GM15510 (cell line): ENCODE results near the gene AFAP1L2.

Experiments
- POLR2A ChIP-seq: IDR thresholded peaks from 3 replicates; pipeline ENCODE4 v1.6.1; 2011; ENCODE audit warnings: borderline replicate concordance; ENCODE audit not compliant: insufficient read length; ENCODE audit errors: extremely low read depth

AFAP1L2 gene

DNA sequence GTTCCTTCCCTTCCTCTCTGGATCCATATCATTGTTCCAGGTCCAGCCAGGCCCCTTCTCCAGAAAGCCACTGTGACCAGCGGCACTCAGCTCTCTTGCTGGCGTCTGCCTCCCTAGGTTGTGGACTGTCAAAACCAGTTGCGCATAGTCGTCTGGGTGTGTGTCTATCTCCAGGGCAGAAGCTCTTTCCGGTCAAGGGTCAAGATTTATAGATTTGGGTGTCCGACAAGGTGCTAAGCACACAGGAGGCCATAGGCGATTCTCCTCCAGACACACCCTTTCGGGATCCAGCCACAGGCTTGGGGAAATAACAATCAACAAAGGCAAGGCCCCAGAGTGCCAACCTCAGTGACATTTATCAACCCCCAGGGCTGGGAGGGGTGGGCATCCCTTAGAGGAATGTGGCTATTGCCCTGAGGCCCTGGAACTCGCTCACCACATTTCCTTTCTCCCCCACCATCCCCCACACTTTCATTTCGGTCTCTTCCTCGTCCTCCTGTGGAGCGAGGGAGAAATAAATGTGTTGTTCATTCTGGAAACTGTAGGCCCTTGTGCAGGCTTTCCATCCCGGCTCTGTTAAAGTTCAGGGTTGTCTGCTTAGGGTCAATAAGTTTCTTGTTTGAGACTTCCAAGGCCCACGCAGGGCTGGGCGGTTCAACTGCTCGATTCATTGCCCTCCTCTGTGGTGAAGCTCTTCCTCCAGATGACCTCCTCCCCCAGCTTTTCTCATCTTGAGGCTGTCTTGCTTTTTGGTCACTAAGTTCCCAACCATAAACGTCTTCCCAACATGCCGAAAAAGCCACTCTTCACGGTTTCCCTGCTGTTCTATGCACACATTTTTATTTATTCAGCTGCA lies 57.9 kb downstream of the AFAP1L2 start:
- no peak for TF ChIP-seq POLR2A

DNA sequence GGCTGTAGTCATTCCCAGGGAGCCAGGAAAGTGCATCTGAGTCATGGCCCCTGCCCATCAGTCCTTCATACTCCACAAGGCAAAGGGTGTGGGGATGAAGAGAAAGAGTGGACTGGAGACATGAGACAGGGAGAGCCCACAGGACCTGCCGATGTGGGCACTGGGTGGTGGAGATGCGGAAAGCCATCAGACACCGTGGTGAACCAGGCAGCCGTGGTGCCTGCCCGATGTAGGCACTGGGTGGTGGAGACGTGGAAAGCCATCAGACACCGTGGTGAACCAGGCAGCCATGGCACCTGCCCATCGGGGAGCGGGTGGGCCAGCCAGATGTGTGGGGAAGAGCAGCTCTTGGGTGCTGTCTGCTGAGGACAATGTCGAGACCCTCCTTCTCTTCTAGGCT lies 58.6 kb downstream of the AFAP1L2 start:
- no peak for TF ChIP-seq POLR2A

DNA sequence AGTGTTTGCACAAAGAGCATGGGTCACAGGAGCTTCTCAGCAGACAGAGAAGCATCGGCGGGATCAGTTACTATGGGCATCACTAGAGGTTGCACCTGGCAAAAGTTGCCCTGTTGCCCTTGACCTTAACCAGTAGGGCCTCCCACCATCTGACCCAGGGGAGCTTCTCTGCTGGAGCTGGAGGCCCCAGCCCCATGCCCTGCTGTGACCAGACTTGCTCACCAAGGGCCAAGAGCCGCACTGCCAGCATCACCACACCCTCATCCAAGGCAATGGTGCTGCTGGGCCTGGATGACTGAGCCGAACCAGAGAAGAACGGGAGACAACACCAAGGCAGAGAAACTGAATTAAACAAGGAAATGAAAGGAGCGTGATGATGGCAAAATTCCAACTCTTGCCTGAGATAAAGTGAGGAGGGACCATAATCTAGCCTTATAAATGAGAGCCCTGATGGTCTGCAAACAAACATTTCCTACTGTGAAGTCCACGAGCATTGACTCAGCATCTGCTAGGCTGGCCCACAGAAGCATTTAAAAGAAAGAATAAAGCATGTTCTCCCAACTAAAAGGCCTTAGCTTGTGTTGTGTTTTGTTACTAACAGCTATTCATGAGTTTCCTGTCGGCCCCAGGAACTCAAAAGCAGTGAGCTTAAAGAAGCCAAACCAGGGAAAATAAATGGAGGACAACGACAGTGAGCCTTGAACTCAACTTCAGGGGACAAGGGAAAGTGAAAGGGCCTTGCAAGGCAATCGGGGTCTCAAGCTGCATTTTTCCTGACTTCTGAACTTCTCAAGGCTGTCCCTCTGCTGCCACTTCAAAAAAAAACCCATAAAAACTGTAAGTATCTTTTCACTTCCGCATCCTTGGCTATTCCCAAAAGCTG lies 60.4 kb downstream of the AFAP1L2 start:
- no peak for TF ChIP-seq POLR2A

DNA sequence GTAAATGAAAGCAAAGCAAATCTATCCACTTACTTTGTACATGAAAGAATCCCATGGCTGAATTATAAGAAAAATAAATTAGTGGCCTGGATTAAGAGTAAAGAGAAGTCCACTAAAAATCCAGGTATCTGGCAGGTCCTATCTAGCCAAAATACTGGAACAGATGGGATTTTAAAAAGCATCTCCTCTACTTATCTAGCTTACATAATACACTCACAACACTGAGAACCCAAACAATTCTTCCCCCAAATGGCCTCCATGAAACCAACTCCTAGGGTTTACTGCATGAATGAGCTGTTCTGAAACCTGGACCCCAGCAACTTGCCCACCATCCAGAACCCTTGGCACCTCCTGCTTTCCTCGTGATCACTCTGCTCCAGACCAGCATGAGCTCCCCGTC lies 61.3 kb downstream of the AFAP1L2 start:
- no peak for TF ChIP-seq POLR2A

DNA sequence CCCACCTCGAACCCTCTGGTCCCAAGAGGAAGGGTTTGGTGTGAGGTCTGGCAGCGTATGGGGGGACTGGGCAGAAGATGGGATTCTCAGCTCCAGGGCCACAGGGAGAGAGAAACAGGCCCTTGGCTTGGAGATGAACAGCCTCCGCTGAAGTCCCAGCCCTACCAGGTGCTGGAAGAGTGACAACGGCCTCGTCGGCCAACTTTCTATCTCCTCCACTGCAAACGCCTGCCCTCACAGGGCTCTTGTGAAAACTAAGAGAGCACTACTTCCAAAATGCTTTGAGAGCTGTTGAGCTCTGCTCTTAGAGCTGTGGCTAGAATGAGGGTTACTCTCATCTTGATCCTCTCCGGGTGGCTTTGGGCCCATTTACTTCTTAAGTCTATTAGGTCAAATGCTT lies 63.5 kb downstream of the AFAP1L2 start:
- no peak for TF ChIP-seq POLR2A

DNA sequence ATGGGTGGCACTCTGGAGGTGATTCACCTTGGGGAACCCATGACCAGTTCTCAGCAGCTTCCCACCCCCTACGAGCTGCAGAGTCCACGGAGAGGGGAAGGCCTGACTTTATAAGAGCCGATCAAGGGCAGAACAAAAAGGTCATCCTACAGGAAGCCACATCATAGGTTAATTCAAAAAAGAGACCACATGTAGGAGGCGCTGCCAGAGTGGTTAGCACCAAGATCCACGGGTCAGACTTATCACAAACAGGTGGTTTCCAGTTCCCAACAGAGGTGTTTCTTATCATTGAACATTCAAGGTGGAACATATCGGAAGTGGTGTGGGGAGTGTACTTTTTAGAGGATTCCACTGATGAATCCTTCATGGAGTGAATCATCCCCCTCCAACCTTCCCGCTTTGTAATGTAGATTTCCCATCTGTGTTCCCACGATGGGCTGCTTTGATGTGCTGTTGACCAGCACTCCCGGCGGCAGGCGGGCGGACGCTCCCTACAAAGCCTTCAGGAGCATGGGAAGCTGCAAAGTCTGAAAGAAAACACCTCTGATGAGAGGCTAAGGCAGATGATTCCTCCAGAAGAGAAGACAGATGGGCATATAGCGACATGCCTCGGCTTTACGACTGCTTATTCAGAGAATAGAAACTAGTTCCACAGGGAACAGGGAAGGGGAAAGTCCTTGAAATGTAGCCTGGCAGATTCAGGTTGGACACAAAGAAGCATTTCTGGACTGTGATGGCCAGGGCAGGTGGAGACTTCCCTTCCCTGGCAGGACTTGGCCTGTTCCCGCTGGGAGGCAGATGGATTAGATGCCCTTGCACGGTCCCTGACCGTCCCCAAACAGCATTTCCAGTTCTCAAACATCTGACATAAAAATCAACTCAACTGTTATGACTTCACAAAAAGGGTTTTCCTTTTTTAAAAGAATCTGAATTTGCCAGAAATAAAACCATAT lies 66.5 kb downstream of the AFAP1L2 start:
- no peak for TF ChIP-seq POLR2A

DNA sequence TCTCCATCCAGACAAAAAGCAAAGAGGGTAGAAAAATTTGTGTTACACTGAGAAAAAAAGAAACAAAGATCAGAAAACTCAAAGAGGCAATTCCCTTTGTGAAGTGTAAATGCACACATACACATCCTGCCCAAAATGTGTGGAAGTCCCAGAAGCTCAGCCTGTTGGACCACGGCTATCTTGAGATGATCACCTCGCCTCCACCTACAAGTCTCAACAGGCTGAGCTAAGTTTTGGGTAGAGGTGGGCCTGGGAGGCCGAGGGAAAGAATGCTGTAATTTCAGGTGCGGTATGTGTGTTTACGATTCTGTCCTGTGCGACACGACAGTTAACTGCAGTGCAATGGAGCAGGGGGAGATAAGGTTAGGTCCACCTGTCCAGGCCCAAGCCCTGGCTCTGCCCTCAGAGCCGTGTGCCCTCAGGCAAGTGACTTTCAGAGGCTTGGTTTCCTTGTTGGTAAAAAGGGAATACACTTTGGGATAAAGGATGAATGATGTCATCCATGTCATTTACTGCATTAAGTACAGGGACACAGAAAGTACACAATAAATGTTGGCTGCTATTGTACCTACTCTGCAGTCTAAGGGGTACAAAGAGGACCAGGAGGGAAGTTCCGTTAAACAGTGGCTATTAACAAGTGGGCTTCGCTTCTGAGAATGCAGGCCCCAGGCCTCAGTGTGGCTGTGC lies 67.3 kb downstream of the AFAP1L2 start:
- no peak for TF ChIP-seq POLR2A

DNA sequence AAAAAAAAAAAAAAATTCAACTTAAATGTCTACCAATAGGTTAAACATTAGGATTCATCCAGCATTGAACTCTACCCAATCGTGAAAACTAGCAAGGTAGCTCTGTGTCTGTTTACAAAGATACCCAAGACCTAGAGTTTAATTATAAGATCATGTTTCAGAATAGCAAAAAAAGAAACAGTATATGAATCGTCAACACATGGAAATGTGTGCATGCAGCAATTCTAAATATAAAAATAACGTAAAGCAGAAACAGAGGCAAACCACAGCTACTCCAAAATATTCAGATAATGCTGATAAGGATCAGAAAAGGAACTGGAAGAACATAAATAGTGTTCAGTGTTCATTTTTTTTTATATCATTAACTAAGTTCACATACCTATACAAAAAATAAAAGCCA lies 68.7 kb downstream of the AFAP1L2 start:
- TF ChIP-seq POLR2A: no peak

DNA sequence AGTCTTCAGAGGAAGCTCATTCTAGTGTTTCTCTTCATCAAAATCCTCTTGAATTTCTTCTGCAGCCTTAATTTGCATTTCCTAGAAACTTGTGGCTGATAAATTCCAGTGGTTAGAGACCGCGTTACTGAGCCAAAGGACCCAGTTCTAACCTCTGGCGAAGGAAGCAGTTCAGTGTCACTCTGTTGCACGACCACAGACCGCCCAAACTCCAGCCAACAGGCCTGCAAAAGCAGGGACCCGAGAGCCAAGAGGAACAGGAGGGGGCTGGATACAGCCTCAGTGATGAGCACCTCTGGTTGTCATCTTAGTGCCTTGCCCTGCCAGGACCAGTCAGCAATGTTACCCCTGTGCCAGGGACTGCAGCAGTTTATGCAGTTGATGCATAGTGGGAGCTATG lies 70.0 kb downstream of the AFAP1L2 start:
- TF ChIP-seq POLR2A: no peak

DNA sequence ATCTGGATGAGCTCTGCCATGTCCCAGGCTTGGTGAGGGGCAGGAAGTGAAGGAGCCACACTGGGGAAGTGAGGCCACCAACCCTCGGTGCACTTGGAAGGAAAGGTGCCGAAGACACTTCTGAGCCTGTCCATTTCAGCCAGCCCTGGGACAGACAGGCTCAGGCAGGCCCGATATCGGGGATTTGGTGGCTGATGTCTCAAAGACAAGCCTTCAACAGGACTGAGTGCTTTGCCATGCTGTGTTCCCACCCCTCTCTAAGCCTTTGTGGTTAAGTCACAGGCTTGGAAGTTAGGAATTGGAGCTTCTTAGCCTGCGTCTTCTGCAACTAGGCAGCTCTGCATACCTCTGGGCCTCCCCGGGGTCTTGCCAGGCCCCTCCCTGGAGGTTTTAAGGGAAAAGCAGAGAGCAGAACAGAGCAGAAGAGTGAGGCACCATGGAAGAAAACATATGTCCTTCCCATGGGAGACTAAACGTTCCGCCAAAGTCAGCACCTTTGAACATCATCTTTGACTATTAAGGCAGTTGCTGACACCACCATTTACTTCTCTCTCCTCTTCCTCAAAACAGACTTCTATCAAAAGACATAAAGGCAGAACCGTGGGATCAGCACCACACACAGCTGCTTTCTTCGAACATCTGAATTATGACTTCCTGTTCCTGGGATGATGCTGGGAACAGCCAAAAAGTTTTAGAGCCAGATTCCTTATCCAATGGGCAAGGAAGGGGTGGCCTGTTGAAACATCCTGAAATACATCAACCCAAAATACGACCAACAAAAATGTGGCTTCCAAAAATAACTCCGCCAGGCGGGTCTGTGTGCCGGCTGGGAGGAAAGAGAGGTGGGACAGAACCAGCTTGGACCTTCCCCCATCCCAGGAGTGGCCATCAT lies 71.8 kb downstream of the AFAP1L2 start:
- TF ChIP-seq POLR2A: no peak

DNA sequence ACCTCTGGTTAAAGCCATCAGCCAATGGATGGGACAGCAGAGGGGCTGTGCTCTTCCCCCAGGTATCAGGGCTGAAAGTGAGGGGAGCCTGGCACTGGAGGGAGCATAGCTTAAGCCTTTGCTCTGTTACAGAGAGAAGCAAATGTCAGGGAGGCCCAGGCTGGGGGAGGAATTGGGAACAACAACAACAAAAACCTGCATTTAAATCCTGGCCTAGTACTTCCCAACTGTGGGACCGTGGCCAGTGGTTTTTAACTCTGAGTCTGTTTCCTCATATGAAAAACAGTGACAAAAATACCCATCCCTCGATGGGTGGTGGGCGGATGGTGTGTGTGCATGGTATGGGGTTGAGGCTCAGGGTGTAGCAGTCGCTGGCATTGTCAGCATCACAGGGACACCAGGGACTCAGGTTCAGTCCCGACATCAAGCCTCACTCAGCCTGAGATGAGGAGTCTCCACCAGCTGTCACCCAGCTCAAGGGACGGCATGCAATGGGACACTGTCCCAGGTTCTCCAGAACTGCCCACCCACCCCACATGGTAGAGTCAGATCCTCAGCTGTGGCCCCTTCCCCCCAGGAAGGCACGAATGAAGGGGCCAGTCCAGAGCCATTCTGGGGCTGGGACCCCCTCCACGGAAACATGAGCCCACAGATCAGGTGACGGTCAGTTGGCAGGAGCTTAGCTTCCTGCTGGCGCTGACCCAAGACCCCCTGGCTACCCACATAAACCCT lies 74.5 kb downstream of the AFAP1L2 start:
- no peak for TF ChIP-seq POLR2A

DNA sequence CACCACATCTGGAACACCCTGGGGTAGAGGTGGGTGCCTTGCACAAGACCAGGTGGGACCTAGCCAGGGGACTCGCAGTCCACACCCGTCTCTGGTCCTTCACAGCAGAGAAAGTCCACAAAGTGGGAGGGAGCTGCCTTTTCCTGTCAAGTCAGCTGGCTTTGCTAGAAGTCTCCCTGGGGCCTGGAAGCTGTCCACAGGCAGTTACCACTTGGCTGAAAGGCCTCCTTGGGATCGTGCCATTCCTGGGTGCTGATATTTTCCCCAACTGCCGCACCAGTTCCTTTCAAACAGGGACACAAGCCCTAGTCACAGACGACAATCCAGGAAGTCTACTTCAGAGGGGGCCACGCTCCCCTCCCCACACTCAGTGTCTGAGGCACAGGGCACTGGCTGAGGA lies 75.4 kb downstream of the AFAP1L2 start:
- TF ChIP-seq POLR2A: no peak
